Left lobe of liver (tissue), 2 donors: ENCODE measurements around the gene NSMCE1. TPM values are rescaled to one million over a fixed set of nuclear protein-coding genes. Genes with fewer than 3 reads are reported as not detected.

Experiments used
- ATAC-seq: fragments of 200-7000 bp; cut with Tn5 transposase; one replicate; pipeline ENCODE4 v1.9.1; 2020; ENCODE audit warnings: mild to moderate bottlenecking, moderate library complexity
- DNase-seq: peaks from one replicate; pipeline ENCODE4 v3.0.0-alpha.2; 2020; ENCODE audit warnings: low spot score
- total RNA-seq: library from RNA; stranded (reverse); gene quantifications from one replicate; pipeline ENCODE4 v1.2.1, GENCODE V29; 2021
- donor health status: DM: no; HTN: no; CAD: no; lungs with moderate emphysema.
- donor health status: DM: no; HTN: yes; CAD: no.

Gene NSMCE1
- total RNA-seq, 1 donor from 2014 or later = 27.9 TPM

DNA sequence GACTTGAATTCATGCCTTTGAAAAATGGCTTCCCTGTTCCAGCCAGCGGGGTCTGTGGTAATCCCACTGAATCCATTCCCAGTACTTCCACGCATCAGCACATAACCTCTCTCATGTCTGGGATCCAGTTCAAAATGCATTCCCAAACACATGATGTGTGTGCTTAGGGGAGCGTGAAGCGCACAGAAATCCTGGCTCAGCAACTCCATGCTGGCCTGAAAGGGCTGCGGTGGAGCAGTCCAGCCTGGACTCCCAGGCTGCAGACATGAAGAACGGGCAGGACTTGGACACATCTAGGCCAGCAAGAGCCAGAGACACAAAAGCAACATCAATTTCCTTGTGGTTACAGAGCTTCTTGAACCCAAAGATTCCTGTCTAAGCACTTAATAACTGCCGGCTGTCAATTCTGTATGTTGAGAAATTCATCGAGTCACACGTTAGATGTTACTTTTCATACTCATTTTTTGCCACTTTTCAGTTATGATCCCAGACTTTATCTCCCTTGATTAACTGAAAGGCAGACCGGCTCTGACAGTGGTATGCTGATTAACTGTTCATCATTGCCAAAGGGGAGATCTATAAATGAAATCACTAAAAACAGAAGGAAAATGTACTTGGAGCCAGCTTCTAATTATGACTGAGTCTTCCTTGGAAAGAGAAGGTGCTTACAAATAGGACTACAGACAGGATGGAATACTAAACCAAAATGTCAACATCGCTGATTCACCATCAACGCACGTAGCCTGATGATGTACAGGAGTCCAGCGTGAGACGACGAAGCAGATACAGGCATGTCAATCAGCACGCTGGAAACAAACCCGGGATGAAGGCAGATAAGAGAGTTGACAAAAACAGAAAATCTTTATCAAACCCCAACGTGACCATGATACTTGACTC lies 23.0 kb downstream of the NSMCE1 start:
- peak; percentile 28 for ATAC-seq
- DNase-seq = peak; percentile 42

DNA sequence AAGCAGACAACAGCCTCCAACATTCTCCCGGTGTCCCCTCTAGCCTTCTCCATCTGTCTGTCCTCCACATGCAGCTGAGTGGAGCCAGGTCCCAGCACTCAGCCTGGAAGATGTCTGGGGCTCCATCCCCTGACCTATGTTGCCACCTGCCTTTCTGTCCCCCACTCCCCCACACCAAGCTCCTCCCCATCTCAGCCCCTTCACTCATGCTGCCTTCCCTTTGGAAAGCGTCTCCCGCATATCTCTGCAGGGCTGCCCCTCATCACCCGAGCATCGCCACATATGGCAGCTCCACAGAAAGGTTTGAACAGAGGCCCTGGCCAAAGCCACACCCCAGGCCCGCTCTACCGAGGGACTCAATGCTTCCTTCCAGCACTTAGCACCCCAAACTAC lies 24.2 kb downstream of the NSMCE1 start:
- DNase-seq = no peak
- ATAC-seq = no peak

DNA sequence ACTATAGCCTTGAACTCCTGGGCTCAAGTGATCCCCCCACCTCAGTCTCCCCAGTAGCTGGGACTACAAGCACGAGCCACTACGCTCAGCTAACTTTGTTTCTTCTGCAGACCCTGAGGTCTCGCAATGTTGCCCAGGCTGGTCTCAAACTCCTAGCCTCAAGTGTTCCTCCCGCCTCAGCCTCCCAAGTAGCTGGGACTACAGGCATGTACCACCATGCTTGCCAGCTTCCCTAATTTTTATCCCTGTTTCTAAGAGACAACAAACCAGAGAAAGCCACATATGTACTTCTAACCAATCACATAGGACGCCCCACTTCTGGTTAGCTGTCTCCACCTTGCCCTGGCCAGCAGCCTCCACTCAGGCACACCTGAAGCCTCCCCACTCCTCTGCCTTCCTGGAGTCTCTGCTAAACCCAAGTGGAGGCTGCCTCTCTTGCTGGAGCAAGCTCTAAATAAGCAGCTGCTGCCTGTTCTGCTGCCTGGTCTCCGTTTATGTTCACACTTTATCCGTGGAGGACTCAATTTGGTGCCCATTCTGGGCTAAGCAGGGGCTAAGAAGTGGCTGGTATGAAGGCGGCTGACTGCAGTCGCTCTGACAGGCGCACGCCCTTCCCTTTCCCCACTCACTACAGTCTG lies 24.7 kb downstream of the NSMCE1 start:
- ATAC-seq = no peak
- peak; percentile 34 for DNase-seq

DNA sequence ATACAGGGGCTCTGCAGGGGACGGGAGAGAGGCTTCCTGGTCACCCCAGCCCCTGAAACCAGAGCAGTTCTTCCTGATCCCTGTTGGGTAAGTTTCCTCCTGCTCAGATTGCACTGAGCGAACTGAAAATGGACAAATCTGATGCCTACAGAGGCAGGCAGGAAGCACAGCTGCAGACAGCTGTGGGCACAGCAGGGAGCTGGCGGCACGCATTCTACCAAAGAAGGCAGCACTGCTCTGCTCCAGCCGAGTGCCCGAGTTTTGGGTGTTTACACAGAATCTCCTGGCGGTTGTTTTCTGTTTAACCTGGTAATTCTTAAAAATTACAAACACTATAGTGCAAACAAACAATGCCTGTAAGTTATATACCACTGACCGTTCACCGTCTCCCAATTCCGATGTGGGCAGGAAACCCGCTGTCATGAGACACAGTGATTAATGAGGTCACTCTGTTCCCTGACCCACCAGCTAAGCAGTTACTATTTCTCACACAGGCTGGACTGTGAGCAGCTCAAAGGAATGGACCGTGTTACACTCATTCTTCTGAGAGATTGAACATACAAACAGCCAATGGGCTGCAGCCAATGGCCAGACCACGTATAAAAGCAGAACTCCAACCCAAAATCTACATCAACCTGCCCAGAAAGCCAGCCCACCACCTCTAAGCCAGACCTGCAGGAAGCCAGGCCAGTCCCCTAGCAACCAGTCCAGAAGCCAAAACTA lies 25.5 kb downstream of the NSMCE1 start:
- ATAC-seq = peak; percentile 61

DNA sequence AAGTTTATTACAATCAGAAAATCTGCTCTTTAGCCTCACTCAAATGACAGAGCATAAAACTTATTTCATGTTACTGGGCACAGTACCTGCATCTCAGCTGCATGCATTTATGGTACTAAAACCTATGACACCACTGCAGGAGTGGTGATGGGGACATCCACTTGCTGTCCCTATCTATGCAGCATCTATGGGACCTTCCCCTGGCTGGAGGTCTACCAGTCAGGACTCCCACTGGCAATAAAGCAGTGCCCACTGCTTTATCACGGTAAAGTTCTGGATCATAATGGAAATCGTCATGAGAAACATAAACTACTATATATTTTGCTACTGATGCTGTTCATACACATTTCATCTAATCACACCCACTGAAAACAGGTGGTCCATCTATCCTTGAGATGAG lies 26.2 kb downstream of the NSMCE1 start:
- DNase-seq = no peak
- no peak for ATAC-seq

More for the DNA sequence above, 25.5 kb downstream of the NSMCE1 start:
- peak; percentile 43 for DNase-seq

DNA sequence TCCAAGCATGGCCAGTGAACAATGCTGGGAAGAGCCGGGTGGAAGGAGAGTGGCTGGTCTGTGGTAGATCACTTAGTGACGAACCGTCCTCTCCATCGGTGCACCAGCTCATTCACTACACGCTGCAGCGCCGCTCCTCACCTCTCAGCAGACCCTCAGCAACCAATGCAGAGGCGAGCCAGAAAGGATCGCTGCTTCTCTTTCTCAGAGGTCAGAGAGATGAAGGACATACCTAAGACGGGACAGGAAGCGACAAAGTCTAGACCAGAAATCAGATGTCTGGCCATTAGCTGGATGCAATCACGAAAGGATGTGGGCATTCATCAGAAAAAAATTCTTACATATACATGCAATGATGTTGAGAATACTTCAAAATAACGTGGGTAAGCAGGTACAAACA lies 26.9 kb downstream of the NSMCE1 start:
- ATAC-seq = no peak
- peak; percentile 40 for DNase-seq

DNA sequence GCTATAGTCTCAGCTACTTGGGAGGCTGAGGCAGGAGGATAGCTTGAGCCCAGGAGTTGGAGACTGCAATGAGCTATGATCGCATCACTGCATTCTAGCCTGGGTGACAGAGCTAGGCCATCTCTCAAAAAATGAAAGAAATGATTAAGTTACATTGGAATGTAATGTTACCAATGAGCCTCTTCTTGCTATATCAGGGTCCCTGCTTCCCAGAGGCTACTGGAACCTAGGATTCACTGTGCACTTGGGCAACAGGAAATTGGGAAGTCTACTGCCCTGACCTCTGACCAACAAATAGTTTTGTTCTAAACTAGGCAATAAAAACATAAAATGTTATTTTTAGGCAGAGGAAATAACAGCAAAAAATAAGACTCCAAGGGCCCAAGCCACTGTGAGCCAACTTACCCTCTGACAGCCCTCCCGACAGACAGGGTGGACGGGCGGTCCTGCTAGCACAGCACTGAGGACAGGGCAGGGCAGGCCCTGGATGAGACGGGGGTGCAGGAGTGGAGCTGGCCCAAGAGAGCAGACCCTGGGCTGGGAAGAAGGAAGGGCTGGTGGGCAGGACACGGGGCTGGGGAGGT lies 27.5 kb downstream of the NSMCE1 start:
- ATAC-seq (peak; percentile 25), DNase-seq (no peak)

DNA sequence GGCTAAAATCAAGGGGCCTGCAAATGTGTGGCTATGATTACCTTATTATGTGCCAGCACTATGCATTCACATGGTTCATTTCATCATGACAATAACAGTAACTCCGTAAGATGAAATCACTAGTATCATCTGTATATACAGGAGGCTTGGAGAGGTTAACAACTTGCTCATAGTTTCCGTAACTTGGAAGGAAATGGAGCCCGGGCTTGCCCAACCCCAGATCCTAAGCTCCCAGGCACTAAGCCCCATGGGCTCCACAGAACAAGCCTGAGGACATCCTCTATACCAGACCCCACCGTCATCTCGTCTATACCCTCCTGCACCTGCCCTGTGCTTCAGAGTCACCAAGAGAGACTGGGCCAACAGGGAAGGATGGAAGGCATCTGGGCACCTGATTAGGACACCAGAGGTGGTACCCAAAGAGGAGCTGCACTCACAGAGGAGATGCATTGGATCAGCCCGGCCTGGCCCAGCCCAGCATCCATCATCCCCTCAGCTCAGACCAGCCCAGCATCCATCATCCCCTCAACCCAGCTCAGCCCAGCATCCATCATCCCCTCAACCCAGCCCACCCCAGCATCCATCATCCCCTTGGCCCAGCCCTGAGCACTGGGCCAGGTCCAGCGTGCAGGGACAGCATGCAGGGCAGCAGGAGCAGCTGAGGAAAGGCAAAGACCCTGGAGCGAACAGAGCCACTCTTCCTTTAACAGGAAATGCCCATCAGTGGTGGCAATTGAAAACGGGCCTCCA lies 28.5 kb downstream of the NSMCE1 start:
- ATAC-seq = no peak
- DNase-seq = peak; percentile 41

DNA sequence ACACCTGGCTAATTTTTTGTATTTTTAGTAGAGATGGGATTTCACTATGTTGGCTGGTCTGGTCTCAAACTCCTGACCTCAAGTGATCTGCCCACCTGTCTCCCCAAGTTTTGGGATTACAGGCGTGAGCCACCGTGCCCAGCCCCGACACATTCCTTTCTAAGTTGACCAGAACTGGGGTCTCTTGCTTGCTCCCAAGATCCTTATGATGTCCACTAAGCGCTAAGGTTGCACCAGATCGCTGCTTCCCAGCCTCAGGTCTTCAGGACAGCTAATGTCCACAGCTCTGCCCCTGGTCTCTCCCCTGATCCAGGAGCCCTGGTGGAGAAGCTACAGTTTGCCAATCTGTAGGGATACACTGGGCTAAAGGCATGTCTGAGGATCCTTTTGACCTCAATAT lies 29.5 kb downstream of the NSMCE1 start:
- ATAC-seq = no peak
- peak; percentile 39 for DNase-seq

DNA sequence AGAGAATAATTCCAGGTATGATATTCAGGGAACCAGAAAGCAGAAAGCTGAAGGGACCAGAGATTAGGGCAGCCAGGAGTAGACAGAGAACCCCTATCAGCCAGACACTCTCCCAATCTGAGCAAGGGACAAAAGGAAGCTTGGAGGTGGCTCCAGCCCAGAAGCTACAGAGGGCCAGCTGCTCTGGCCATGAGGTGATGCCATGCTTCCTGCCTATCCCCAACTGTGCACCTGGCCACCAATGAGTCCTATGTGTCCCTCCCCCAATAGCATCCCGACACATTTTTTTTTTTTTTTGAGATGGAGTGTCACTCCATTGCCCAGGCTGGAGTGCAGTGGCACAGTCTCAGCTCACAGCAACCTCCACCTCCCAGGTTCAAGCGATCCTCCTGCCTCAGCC lies 30.0 kb downstream of the NSMCE1 start:
- DNase-seq = peak; percentile 39

DNA sequence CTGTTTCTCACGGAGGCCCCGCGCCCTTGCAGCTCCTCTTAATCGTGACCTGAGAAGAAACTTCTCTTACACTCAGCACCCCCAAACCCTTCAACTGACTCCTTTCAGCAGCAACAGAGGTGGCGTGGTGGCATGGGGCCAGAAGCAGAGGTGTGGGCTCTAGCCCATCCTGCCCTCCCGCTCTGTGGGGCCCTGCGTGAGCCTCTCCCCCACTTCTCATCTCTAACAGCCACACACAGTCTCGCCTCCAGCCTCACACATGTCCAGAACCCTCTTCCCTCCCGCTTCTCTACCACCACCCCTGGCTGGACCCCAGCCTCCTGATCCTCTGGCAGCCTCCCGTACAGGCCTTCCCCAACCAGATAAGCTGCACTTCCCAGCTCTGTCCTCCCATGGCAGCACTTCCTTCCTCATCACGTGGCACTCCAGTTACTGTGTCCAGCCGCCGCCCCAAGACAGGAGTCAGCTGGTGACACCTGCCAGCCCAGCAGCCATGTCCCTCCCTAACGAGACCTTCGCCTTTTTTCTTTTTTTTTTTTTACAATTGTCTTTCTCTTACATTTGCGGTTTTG lies 30.5 kb downstream of the NSMCE1 start:
- ATAC-seq = peak; percentile 26
- peak; percentile 55 for DNase-seq

More for the DNA sequence above, 30.0 kb downstream of the NSMCE1 start:
- no peak for ATAC-seq

DNA sequence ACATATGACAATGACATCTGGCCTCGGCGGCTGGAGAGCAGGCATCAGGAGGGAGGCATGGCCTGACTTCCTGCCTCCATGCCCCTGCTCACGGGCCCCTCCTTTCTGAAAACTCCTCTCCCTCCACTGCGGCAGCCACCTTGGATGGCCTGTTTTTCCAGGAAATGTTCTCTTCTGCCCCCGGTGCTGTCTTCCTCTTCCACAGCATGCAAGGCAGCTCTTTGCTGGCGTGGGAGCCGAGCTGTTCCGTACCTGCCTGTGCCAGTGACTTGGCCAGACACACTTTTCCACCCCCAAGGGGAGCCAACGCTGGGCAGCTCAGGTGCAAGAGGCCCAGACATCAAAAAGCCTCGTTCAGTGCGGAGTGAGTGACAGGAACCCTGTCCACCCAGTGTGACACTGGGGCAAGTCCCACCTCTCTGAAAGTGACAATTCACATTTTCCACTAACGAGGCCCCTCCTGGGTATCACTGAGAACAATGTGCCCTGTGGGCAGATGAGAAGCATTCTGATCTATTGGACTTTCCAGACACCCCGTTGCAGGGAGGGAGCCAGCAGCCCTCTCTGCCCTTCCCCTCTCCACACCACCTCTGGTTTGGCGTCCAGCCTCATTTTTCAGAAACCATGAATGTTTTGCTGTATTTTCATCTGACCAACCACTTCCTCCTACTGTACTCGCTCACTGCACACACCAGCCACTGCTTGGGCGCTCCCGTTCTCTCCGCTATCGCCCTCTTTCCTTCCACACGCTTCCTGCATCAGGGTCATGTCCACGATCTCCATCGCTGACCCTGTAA lies 31.2 kb downstream of the NSMCE1 start:
- ATAC-seq = peak; percentile 4

DNA sequence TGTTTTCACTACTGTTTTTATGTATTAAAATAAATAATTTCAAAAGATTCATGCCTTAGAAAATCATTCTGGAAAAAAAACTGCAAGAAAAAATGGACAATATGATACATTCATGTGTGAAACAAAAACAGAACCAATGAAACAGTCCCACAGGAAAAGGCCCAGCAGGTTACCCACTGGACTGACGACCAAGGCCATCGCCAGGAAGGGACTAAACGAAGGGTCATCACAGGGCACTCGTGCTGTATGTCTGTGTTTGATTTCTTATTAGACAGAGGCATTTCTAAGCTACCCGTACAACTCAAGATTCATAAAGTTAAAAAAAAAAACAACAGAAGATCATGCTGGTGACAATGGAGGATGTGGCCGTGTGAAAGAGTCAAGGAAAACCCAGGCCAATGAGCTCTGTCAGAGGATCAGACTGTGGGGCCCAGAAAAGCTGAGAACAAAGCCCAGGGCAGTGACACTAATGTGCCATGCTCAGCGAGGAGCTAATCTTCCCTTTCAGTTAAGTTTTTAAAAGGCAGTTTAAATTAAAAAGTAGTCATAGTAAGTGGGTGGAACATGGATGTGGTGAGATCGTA lies 31.8 kb downstream of the NSMCE1 start:
- DNase-seq (peak; percentile 32), ATAC-seq (no peak)

More for the DNA sequence above, 31.2 kb downstream of the NSMCE1 start:
- DNase-seq = peak; percentile 46

DNA sequence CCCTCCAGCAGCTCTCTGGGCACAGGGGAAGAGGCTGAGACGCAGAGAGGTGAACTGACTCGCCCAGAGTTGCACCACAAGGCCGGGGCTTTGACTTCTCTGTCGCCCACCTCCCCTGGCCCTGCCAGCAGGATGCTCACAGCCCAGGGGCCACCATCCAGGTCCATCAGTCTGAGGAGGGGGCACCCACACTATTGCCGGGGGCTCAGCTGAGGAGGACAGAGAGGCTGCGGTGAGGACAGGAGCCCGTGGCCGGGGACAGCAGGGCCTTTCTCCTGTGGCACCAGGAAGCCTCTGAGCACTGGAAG lies 32.7 kb downstream of the NSMCE1 start:
- ATAC-seq = no peak
- peak; percentile 39 for DNase-seq

DNA sequence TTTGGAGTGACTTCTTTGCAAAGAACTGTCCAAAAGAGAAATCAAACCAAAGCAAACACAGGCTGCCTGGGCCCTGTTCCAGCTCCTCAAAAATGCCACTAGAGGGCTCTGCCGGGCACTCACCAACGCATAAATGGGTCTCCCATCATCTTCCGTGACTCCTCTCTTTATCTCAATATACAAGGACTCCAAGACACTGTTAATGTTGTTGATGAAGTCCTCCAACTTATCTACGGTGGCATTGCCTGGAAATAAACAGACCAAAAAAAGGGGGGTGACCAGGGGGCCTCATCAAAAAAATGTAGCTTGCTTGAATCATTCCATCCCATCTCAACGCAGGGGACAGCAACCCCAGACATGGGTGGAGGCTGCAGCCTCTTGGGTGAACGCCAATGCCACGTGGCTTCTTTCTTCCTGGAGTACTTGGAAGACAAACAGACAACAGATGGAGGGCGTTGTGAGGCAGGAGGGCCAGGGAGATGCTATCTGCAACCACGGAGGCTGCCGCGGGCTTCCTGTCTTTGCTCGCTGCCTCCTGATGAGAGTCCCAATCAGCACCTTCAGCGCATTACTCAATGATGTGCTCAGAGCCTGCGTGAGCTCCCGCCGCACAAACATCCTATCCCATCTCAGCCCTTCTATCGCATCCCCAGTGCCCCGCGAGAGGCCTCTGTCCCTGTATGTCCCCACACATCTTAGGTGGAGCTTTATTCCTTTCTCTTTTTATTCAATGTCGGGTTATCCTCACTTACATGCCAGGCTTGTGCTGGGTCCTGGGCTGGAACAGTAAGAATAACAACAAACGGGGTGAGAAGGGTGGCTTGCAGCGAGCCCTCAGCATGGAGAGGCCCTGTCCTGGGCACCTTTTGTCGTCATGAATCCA lies 33.3 kb downstream of the NSMCE1 start:
- ATAC-seq = peak; percentile 86
- DNase-seq = peak; percentile 75

DNA sequence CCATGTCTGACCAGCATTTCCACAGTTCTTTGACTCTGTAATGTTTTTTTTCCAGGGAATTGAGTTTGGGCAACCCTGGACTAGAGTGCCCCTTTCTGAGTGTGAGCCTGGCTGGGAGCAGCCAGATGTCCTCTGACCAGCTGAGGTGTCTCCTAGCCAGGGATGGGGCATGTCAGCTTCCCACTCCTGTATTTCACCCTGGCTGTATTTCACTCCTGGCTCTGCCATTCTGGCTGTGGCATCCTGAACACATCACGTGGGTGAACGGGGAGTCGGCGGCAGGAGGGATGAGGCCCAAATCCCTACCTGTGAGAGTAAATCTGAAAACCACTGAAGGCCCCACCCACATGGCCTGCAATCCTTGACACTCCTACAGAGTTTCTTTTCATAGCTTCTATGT lies 34.0 kb downstream of the NSMCE1 start:
- ATAC-seq (no peak), DNase-seq (no peak)

DNA sequence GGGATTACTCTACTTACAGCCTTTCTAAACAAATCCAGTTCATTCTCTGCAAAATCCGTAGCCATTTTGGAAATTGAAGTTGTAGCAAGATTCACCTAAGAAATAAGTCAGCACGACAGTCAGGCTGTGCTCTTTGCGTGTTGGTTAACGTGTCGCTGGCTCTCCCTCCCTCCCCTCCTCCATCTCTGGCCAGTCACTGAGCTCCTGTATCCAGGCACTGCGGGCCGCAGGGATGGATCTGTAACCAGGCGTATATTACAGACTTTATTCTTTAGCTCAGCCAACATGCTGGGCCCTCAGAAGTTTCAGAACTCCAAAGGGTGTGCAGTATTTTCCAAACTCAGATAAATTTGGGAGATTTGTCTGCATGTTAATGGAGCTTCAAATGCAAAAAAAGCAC lies 34.4 kb downstream of the NSMCE1 start:
- DNase-seq (no peak), ATAC-seq (no peak)

DNA sequence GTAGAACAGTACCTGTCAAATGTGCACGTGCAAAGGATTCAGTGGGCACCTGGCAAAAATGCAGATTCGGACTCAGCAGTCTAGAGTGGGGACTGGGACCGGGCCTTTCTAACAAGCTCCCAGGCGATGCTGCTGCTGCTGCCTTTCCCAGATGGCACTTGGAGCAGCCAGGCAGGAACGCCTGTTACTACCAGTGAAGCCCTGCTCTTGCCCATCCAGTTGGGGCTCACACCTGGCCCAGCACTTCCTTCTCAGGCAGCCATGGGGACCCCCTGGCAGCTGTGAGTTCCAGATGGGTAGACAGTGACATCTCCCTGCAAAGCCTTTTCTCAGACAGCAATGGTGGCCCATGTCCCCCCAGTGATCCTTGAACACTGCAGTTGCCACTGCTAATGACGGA lies 34.8 kb downstream of the NSMCE1 start:
- no peak for DNase-seq
- no peak for ATAC-seq
